ENCODE results near the gene SETD4.

DNA sequence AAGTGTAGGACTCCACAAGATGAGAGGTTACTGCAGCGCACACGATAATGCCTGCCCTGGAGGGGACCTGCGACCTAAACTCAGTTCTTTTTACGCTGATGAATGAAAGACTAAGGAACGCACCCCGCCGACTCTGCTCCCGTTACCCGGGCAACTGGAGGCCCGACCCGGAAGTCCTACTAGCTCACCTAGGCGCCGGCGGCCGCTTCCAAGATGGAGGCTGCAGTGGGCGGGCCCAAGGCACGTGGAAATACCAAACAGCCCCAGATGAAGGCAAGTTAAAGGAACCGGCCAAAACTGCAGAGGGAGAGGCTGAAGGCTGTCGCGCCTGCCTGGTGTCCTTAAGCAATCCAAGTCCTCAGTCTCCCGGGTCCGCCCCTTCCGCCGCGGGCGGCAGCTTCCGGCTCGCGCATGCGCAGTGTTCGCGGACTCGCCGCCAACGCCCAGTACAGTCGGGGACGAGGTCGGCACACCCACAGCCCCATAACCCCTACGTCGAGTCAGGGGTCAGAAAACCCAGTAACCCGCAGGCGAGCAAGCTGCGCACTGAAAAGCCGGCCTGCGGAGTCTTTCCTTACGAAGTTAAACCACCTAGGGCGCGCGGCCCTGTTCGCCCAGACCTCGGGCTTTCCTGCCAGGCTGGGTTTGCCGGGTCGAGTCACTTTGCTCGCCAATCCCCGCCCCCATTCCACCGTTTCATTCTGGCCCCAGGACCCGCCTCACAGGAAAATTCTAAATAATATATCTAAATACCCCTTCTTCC is at the start of gene SETD4:
- TF ChIP-seq, protein P1, sequence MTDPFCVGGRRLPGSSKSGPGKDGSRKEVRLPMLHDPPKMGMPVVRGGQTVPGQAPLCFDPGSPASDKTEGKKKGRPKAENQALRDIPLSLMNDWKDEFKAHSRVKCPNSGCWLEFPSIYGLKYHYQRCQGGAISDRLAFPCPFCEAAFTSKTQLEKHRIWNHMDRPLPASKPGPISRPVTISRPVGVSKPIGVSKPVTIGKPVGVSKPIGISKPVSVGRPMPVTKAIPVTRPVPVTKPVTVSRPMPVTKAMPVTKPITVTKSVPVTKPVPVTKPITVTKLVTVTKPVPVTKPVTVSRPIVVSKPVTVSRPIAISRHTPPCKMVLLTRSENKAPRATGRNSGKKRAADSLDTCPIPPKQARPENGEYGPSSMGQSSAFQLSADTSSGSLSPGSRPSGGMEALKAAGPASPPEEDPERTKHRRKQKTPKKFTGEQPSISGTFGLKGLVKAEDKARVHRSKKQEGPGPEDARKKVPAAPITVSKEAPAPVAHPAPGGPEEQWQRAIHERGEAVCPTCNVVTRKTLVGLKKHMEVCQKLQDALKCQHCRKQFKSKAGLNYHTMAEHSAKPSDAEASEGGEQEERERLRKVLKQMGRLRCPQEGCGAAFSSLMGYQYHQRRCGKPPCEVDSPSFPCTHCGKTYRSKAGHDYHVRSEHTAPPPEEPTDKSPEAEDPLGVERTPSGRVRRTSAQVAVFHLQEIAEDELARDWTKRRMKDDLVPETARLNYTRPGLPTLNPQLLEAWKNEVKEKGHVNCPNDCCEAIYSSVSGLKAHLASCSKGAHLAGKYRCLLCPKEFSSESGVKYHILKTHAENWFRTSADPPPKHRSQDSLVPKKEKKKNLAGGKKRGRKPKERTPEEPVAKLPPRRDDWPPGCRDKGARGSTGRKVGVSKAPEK (CRISPR knock-in tag; IDR thresholded peaks at IDR 0.05; ENCODE audit: borderline replicate concordance): no peak
- TF ChIP-seq, protein P2, sequence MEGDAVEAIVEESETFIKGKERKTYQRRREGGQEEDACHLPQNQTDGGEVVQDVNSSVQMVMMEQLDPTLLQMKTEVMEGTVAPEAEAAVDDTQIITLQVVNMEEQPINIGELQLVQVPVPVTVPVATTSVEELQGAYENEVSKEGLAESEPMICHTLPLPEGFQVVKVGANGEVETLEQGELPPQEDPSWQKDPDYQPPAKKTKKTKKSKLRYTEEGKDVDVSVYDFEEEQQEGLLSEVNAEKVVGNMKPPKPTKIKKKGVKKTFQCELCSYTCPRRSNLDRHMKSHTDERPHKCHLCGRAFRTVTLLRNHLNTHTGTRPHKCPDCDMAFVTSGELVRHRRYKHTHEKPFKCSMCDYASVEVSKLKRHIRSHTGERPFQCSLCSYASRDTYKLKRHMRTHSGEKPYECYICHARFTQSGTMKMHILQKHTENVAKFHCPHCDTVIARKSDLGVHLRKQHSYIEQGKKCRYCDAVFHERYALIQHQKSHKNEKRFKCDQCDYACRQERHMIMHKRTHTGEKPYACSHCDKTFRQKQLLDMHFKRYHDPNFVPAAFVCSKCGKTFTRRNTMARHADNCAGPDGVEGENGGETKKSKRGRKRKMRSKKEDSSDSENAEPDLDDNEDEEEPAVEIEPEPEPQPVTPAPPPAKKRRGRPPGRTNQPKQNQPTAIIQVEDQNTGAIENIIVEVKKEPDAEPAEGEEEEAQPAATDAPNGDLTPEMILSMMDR (CRISPR knock-in tag; IDR thresholded peaks at IDR 0.05): peak; percentile 12; the same call in 1 of the 2 replicates
- TF ChIP-seq RCOR2 (CRISPR knock-in tag; IDR thresholded peaks at IDR 0.05): no peak
- TF ChIP-seq MTA3 (CRISPR knock-in tag; IDR thresholded peaks at IDR 0.05): no peak
- peak; percentile 92 for TF ChIP-seq POLR2AphosphoS5 (IDR thresholded peaks at IDR 0.05; ENCODE audit: low read depth, low read length)
- TF ChIP-seq ZNF547 (CRISPR knock-in tag; IDR thresholded peaks at IDR 0.05): peak; percentile 78
- TF ChIP-seq, protein P3, sequence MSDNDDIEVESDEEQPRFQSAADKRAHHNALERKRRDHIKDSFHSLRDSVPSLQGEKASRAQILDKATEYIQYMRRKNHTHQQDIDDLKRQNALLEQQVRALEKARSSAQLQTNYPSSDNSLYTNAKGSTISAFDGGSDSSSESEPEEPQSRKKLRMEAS (IDR thresholded peaks at IDR 0.05): peak; percentile 51
- no peak; the same call in 1 of the 2 replicates for TF ChIP-seq CHCHD3 (CRISPR knock-in tag; IDR thresholded peaks at IDR 0.05)
- TF ChIP-seq, protein P4, sequence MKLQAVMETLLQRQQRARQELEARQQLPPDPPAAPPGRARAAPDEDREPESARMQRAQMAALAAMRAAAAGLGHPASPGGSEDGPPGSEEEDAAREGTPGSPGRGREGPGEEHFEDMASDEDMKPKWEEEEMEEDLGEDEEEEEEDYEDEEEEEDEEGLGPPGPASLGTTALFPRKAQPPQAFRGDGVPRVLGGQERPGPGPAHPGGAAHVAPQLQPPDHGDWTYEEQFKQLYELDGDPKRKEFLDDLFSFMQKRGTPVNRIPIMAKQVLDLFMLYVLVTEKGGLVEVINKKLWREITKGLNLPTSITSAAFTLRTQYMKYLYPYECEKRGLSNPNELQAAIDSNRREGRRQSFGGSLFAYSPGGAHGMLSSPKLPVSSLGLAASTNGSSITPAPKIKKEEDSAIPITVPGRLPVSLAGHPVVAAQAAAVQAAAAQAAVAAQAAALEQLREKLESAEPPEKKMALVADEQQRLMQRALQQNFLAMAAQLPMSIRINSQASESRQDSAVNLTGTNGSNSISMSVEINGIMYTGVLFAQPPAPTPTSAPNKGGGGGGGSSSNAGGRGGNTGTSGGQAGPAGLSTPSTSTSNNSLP (IDR thresholded peaks at IDR 0.05; ENCODE audit: low read depth, low read length): no peak
- TF ChIP-seq SALL1 (CRISPR knock-in tag; IDR thresholded peaks at IDR 0.05): peak; percentile 56; the same call in 1 of the 2 replicates

Measured in HepG2 (cell line).